ENCODE results near the gene ADRA2C.
A peak's percentile ranks its signal among the peaks of the same experiment; 100 is the strongest.

ADRA2C gene

DNA sequence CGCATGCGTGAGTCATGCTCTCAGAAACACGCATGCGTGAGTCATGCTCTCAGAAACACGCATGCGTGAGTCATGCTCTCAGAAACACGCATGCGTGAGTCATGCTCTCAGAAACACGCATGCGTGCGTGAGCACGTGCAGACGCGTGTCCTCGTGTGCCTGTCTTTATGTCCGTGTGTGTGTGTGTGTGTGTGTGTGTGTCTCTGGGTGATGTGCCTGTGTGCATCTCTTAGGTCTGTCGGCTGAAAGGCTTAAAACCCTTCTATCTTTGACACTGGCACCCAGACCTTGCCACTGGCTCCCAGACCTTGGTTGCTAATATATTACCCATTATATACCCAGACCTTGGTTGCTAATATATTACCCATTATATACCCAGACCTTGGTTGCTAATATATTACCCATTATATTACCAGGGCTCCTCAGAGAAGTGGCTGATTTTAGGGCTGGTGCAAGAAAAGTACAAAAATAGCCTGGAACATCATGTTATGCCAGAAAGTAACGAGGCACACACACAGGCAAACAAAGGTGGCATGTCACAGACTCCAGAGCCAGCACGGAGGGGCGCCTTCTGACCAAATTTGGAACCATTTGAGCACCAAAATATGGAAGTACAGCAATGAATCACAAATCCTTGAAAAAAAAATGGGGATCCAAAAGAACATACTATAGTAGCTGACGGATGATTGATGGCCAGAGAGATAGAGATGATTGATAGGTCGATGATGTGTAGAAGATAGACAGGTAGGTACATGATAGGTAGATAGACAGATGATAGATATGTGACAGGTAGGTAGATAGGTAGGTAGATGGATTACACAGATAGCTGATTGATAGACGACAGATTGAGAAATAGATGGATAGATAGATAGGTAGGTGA is 19.2 kb upstream of the ADRA2C start:
- TF ChIP-seq, protein P1, sequence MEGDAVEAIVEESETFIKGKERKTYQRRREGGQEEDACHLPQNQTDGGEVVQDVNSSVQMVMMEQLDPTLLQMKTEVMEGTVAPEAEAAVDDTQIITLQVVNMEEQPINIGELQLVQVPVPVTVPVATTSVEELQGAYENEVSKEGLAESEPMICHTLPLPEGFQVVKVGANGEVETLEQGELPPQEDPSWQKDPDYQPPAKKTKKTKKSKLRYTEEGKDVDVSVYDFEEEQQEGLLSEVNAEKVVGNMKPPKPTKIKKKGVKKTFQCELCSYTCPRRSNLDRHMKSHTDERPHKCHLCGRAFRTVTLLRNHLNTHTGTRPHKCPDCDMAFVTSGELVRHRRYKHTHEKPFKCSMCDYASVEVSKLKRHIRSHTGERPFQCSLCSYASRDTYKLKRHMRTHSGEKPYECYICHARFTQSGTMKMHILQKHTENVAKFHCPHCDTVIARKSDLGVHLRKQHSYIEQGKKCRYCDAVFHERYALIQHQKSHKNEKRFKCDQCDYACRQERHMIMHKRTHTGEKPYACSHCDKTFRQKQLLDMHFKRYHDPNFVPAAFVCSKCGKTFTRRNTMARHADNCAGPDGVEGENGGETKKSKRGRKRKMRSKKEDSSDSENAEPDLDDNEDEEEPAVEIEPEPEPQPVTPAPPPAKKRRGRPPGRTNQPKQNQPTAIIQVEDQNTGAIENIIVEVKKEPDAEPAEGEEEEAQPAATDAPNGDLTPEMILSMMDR (conservative IDR thresholded peaks at IDR 0.05; ENCODE audit: control insufficient read depth, insufficient read depth, low read depth, low read length): no peak
- H3K4me3 ChIP-seq (ENCODE audit: control insufficient read depth, low read depth, low read length): no peak overlapping the region
- DNase-seq (ENCODE audit: low read depth): no peak

DNA sequence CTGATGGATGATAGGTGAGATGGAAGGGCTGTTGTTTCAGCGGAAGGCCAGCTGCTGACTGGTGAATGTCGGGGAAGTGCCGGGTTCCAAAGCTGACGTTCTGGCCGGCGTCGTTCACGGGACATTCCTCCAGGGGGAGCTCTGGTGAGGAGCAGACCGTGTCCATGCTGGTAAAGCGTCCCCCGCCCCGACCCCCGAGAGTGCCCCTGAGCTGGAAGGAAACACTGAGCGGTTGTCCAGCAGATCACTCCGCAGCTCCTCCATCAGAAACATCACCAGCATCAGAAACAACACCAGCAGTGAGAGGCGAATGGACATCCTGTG is 18.6 kb upstream of the ADRA2C start:
- no peak overlapping the region for H3K4me3 ChIP-seq (ENCODE audit: control insufficient read depth, low read depth, low read length)
- TF ChIP-seq, protein P1 (conservative IDR thresholded peaks at IDR 0.05; ENCODE audit: control insufficient read depth, insufficient read depth, low read depth, low read length): peak; percentile 26
- DNase-seq (ENCODE audit: low read depth): no peak

DNA sequence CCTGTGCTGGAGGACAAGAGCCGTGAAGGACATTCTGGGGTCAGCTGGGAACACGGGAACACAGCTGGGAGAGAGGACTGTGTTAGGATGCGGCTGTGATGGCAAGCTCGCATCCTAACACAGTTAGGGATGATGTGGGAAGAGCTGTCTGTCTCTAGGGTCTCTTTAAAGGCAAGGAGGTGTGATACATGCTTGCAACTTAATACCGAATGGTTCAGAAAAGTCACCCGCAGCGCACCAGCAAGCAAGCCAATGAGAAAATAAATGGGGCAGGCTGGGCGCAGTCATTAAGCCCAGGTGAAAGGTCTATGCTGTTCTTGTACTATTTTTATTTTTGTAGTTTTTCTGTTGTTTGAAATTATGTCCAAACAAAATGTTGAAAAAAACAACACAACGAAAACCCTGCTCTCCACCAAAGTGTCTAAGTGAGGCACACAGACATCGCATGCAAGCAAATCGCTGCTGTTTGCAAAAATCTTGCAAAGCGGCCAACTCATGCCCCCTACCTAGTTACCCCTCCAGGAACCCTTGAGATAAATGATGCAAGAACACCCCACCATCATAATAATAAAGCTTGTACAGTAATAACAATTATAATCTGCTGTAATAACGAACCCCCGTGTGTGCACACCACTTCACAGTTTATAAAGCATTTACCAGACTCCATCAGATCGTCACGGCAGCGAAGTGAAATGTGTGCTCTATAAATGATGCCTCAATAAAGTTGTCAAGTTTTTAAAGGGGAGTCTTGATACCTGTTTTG is 17.9 kb upstream of the ADRA2C start:
- DNase-seq (ENCODE audit: low read depth): no peak
- H3K4me3 ChIP-seq (ENCODE audit: control insufficient read depth, low read depth, low read length): no peak overlapping the region
- TF ChIP-seq, protein P1 (conservative IDR thresholded peaks at IDR 0.05; ENCODE audit: control insufficient read depth, insufficient read depth, low read depth, low read length): no peak

DNA sequence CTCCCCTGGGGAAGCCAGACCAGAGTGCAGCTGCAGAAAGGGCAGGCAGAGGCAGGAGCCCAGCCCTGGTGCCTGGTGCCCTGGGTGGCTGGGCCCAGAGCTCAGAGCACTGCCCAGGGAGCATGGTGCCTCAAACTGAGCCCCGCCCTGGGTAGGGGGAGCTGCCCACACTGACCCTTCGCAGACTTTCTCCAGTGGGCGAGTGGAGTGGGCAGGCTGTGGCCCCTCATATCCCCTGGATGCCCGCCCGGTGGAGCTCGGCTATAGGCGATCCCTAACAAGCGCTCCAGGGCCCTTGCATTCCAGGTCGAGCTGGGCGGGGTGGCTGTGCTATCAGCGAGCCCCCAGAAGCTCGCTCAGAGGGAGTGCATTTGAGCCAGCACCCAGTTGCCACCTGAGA is 17.1 kb upstream of the ADRA2C start:
- TF ChIP-seq, protein P1 (conservative IDR thresholded peaks at IDR 0.05; ENCODE audit: control insufficient read depth, insufficient read depth, low read depth, low read length): no peak
- DNase-seq (ENCODE audit: low read depth): no peak
- no peak overlapping the region for H3K4me3 ChIP-seq (ENCODE audit: control insufficient read depth, low read depth, low read length)

DNA sequence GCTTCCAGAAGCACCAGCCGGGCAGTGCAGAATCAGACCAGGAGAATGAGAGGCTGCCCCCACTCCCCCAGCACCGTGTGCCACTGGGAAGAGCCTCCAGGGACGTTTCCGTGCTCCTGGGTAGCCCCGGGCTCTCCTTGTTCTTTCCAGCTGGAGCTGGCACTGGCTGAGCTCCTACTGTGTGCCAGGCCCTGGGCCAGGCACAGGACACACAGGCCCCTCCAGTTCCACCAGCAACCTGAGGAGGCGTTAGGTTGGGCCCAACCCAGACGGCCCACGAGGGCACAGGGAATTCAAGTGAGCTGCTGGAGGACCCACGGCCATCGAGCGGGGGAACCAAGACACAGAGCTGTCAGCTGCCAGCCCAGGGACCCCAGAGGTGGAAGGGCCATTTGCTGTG is 15.9 kb upstream of the ADRA2C start:
- no peak overlapping the region for H3K4me3 ChIP-seq (ENCODE audit: control insufficient read depth, low read depth, low read length)
- DNase-seq (ENCODE audit: low read depth): no peak
- TF ChIP-seq, protein P1 (conservative IDR thresholded peaks at IDR 0.05; ENCODE audit: control insufficient read depth, insufficient read depth, low read depth, low read length): no peak

DNA sequence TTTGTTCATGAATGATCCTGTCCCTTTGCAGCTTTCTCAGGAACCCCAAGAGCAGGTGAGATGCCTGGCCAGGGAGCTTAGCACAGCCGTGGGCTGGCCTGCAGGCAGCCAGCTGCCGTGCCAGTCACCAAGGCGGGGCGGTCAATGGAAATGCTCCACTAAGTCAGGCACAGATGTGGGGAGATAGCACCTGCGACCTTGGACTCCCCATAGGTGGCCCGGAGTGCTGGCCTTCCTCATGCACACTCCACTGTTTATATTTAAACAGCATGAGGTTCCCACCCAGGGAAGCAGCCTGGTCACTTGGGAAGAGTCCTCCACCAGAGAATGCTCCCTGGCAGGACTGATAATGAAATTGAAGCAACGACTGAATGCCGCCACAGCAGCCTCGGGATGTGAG is 14.2 kb upstream of the ADRA2C start:
- no peak overlapping the region for H3K4me3 ChIP-seq (ENCODE audit: control insufficient read depth, low read depth, low read length)
- TF ChIP-seq, protein P1 (conservative IDR thresholded peaks at IDR 0.05; ENCODE audit: control insufficient read depth, insufficient read depth, low read depth, low read length): no peak
- DNase-seq (ENCODE audit: low read depth): no peak

All from fibroblast of mammary gland (primary cell).